ENCODE data around the gene TAF15.

Gene TAF15

DNA sequence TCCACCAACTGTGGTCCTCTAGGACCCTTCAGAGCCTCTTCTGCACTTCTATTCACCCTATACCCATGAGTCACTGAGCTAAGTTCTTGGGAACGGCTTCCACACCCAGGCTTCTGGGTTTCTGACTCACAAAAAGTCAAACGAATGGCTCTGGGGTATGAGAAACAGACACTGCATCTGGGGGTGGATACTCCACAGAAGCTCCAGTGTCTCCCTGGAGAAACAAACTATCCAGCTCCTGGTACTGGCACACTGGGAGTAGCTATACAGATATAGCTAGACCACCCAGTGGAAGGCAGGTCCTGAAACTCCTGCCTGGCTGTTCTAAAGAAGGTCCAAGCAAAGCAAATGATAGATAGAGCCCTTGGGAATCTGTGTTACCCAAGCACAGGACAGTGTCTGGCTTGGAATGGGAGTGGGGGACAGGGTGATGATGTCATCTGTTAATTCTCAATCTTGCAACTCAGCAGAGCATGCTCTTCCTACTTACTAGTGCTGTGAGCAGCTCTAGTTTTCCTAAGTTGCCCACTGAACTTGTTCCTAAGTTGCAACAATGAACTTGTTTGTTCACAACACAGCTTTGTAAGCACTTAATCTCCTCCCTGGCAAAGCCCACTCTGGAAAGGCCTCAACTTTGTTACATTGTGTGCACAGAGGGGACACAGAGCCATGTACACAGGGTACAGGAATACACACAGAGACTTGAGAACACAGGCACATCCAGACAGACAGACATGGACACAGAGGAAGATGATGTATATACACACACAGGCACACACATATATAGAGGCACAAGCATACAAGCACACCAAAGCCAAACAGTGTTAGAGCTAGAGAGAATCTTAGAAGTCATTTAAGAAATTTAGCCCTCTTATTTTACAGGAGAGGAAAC lies 20.6 kb upstream of the TAF15 start:
- peak; percentile 89 for DNase-seq

DNA sequence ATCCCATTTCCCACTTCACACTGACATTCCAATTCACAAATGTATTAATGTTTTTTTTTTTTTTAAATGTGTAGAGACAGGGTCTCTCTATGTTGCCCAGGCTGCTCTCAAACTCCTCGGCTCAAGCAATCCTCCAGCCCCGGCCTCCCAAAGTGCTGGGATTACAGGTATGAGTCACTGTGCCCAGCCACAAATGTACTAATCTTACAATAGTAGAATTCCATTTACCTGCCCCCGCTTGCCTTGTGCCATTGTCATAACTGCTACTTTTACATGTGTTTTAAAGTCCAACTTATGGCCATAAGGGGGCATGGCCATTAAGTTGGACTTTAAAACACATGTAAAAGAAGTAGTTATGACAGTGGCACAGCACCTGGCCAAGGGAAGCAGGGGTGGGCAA lies 18.4 kb upstream of the TAF15 start:
- no peak for DNase-seq

DNA sequence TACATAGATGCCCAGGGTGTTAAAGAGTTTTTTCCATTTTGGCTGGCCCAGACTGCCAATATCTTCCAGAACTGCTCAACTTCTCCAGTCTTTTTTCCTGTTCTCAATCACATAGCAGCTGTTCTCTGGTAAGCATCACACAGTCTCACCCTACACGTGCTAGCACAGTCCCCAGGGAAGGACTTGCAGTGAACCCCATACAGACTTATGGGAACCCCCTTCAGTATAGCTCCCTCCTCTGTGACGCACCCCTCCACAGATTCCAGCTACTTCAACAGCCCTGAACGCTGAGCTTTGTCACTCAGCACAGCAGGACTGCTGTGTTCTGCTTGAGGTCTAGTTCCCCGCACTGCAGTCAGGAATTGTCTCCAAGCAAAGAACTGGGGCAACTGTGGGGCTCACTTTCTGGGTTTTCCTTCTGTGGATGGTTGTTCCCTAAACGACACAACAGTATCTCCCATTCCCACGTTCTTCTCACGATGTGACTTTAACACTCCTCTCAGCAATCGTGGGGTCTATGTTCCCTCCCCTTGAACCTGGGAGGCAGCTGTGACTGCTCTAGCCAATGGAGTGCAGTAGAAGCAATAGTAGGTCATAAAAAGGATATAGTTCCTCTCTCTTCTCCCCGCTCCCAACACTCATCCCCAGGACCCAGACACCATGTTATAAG lies 17.5 kb upstream of the TAF15 start:
- DNase-seq, result no peak

DNA sequence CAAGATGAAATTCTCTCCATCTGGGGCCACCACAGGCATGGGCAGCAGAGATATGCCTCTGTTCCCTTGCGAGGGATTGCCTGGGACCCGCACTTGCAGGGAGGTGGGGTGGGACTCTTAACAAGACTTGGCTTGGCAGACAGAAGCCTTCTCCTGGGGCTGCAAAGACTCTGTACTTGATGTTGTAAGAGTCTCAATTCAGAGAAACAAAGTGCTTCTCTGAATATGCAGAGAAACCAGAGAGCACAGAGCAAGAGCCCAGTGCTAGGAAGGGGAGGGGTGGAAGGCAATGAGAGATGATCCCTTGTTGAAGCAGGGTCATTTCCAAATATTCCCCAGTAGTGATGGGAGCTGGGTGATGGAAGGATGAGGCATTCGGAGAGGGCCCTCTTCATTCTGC lies 16.0 kb upstream of the TAF15 start:
- no peak for DNase-seq

DNA sequence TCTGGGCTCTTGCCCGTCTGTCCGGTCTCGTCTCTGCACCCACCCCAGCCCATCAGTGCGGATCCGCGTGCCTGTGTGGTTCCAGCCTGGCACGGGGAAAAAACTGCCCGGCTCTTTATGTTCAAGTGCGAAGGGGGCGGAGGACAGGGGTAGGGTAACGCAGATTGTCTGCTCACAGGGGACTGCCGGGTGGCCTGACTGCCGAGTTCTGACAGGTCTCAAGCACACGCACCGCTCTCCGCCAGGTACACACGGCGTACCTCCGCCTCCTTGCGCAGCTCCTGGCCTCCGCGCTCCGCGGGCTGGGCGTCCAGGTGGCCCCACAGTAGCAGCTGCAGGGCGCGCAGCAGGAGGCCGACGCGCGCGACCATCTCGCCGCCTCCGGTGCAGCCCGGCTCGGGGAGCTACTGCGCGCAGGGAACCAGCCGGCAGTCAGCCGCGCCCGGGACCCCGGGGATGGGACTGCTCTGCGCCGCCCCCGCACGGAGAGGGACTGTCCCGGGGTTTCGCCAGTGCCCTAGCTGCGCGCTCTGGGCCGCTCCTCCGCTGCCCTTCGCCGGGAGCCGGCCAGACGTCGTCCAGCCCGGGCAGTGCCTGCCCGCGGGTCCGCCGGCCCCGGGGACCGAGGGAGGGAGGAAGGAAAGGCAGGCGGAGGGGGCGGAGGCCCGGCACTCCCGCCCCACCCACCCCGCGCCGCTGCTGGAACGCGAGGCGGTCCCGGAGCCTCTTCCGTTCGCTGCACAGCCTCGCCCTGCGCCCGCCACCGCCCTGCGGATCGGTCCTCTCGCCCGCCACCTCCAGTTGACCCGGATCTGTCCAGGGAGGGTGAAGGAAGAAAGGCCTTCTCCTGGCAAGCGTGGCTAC lies 14.0 kb upstream of the TAF15 start, which contains the start of gene MMP28:
MMP28 (minus strand) TSS at position 635 of the 864 bp plus-strand sequence; CDS start at position 371, 264 bp downstream.
- DNase-seq, result no peak

DNA sequence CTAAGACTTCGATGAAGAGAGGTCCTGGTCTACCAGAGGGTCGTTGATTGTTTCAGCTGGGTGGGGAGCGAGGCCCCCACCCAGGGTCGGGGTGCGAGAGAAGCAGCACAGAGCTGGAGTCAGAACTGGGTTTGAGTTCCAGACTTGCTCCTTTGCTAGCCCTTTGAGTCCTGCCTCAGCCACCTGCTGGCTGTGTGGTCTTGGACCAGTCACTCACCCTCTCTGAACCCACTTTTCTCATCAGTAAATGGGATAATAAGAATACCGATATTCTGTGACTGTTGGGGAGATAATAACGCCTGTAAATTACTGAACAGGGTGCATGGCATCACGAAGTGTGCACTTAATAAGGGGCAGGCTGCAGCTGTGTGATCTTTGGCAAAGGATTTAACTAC lies 13.4 kb upstream of the TAF15 start:
- no peak for DNase-seq

DNA sequence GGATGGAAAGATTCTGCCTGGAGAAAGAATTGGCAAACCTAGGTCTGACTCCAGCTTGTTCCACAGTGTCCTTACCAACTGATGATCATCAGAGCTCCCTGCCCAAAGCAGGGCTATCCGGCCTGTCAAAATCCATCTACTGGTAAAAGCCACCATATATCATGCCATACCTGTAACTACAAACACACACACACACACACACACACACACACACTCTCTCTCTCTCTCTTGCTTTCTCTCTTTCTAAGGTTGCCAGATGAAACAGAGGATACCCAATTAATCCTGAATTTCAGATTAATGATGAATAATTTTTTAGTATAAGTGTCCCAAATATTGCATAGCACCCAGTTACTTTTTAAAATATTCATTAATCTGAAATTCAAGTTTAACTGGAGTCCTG lies 12.3 kb upstream of the TAF15 start:
- DNase-seq, result no peak

DNA sequence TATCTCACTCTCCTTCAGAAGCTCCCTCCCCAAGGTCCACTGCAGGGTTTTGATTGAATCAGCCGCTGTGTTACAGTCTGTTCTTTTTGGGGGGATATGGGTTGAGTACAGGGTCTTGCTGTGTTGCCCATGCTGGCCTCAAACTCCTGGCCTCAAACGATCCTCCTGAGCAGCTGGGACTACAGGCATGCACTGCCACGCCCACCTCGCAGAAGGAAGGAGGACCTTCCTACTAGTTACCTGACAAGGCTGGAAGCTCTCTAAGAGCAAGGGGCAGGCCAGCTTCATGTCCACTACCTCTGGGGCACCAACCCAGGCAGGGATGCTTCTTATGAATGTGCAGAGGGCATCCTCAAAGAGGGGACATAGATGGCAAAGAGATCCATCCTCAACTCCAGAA lies 11.9 kb upstream of the TAF15 start:
- DNase-seq, result no peak

DNA sequence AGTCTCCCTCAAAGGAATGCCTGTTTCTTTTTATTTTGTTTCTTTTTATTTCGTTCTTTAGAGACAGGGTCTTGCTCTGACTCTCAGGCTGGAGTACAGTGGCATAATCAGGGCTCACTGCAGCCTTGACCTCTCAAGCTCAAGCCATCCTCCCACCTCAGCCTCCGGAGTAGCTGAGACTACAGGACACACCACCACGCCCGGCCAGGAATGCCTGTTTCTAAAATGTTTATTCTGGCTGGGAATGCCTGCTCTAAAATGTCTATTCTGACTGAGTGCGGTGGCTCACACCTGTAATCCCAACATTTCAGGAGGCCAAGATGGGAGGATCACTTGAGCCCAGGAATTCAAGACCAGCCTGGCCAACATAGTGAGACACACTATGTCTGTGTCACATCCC lies 11.4 kb upstream of the TAF15 start:
- no peak for DNase-seq

DNA sequence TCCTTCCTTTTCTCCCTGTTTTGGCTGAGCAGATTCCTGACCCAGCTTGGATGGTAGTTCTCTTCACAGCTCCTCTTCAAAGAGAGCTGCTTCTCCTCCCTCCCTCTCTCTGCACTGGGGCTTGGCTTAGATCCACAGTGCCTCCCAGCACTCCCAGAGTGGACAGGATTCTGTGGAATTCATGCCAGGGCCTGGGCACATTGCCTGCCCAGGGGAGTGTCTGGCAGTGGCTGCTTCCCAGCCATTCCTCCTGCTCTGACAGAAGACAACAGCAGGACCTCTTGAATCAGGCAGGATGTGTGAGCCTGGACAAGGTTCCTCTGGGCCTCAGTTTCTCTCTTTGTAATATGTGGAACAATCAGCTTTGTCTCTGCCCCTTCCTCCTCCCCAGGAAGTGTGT lies 9.3 kb upstream of the TAF15 start:
- DNase-seq, result peak; percentile 25

DNA sequence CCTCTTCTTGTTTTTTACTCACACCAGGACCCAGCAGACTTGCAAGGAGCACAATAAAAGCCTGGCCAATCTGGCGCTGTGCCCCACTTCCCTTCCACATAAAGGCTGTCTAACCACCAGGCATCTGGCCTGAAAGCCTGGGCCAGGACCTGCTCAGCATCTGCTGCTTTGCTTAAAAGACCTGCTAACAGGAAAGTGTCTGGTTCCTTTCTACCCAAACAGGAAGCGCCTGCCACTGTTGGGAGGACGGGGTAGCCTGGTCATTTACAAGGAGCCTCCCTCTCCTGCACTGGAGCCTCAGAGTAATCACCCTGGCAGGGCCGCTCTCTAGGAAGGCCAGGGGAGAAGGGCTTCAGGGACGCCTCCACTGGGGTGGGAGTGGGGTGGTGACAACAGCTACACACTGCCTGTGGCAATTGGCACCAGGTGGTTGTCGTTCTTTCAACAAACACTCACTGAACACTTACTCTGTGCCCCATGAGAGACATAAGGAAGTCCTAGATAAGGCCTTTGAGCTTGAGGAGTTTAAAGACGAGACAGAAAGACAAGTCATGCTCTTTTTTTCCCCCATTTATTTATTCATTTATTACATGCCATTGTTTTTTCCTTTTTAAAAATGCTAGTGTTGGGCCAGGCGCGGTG lies 7.6 kb upstream of the TAF15 start:
- no peak for DNase-seq

DNA sequence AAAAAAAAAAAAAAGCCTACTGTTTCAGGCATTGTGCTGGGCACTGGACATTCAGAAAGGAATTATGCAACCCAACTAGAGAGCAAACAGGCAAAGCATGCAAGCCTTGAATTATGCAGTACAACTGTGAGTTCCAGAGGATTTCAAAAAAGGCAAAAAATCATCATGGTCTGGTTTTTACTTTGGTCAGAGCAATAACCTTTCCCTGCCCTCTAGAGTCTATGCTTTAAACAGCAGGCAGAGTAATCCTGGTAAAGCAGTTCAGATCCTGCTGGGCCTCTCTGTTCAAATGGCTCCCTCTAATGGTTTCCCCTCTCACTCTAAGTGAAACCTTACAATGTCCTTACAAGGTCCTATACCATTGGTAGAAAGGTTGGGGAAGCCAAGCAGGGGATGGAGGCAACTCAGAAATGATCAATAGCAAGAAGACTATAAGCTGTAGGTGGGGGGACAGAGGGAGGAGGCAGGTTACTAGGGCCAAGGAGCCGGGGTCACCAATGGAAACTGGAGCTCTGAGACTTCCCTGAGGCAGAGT lies 4.6 kb upstream of the TAF15 start:
- peak; percentile 74 for DNase-seq

DNA sequence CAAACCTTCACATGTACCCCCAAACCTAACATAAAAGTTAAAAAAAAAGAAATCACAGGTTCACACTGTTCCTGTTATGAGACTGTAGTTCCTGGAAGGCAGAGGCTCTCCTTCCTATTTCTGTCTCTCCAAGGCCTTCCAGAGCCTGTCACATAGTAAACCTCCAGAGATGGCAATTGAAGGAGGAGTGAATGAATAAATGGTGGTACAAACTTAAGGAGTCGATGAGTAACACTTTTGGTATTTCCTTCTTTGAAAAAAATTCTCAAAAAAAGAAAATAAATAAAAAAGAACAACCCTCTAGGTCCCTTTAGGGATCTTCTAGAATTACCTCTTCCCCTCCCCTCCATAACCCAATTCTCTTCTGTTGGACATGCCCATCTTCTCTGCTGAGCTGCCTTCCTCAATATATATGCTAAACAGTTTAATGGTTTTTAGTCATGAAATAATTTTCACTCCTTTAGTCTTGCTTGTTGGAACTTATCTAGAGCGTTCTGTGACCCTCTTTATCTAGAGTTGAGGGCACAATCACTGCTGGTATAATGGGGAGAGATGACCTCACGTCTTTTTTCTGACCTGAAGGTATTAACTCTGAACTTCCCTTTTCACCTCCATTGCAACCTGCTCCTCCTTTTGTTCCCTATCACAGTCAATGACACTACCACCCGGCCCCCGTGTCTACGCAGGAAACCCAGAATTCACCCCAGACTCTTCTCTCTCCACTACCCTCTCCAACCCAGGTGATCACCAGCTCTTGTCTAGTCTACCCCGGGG lies 1.7 kb upstream of the TAF15 start:
- DNase-seq, result peak; percentile 46

DNA sequence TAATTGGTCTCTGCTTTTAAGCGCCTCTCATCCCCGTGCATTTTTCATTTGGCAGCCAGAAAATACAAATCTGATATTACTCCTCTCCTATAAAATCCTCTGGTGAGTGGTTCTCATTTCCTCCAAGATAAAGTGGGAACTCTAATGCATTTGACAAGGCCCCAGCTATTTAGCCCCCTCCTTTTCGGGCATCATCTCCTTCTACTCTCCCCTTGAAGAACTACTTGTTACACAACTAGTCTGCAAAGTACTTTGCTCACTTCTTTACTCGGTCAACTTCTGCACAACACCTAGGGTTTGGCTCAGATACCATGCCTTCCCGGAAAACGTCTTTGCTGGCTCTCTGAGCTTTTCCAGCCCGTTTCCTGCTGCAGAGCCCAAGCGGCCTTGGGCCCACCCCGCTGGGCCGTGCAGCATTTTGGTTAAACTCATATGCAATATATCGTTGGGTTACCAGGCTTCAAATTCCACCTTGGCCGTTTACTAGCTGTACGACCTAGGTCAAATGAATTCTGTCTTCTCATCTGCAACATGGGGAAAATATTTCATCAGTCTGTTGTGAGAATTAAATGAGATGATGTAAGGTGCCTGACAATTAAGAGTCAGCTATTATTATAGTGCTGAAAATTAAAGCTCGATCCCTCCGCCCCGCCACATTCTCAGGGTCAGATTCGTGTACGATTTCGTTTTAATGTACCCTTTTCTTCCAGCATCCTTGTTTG lies 883 bp upstream of the TAF15 start:
- no peak for DNase-seq

DNA sequence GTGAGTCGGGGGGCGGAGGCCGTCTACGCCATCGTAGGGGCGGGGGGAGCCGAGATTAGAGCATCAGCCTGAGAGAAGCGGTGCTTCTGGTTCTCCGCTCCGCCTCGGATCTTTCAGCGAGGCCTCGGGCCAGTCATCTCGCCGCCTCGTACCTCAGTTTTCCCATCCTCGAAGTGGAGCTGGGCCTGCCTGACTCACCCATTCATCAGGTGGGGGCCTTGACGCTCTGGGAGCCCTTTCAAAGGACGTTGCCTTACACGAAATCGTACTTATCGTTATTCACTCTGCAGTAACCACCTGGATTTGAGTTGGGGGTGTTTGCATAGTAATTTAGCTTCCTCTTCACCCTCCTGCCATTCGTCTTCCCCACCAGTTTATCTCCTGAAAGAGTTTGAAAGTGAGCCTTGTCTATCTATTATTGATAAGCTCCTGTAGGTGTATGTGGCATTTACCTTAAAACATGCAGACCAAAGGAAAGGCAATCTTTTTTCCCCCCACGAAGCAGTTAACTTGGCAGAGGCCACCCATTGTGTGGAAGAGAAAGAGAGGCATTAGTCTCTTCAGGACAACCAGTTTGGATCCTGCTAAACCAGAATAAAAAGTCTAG lies 674 bp downstream of the TAF15 start:
- DNase-seq, result no peak

DNA sequence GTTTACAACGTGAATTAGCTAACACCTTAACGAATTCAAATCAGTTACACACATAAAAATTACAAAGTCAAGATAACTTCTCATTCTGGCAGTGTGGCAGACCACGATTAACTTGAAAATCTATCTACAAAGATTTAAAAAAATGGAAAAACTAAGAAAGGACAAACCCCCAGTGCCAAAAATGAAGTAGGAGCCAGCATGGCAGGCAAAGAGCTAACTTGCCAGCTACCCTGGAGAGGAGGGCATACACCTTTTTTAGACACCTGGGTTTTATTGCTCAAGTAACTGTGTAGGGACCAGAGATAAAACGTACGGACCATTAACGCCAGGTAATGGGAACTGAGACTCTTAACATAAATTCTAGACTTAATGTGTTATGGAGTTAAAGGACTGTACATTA lies 2.5 kb downstream of the TAF15 start:
- no peak for DNase-seq

DNA sequence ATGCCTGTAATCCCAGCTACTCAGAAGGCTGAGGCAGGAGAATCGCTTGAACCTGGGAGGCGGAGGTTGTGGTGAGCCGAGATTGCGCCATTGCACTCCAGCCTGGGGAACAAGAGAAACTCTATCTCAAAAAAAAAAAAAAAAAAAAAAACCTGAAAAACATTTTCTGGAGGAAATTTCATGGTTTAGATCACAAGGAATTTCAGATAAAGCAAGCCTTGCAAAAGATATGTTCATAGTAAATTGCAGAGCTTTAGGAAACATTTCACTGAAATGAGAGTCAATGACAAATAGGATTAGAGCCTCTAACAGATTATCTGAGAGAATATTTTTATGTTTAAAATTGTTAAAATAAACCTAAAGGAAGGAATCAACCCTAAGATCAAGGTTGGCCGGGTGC lies 3.2 kb downstream of the TAF15 start:
- DNase-seq, result no peak

DNA sequence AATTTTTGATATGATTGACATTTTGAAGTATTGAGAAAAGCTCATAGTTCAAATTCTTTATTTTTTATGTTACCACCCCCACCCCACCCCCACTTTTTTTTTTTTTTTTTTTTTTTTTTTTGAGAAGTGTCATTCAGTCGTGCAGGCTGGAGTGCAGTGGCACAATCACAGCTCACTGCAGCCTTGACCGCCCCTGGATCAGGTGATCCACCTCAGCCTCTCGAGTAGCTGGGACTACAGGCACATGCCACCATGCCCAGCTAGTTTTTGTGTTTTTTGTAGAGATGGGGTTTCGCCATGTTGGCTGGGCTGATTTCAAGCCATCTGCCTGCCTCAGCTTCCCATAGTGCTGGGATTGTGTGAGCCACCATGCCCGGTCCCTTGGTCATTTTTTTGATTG lies 7.4 kb downstream of the TAF15 start:
- DNase-seq, result no peak

DNA sequence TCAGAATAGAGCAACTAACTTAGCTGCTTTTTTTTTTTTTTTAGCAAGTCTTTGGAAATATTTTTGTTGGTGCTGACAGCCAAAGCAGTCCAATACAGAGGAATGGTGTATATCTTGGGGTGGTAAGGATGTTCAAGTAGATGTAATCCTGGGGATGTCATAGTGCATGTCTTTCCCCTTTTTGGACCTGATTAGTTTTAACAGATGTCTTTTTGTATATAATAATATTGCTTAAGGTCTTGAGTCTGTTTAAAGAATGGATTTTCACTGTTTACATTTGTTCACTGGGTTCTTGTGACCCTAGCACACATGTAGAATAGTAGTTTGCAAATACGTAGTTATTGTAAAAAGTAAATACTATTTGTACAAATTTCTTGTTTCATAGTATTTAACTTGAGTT lies 7.9 kb downstream of the TAF15 start:
- no peak for DNase-seq

DNA sequence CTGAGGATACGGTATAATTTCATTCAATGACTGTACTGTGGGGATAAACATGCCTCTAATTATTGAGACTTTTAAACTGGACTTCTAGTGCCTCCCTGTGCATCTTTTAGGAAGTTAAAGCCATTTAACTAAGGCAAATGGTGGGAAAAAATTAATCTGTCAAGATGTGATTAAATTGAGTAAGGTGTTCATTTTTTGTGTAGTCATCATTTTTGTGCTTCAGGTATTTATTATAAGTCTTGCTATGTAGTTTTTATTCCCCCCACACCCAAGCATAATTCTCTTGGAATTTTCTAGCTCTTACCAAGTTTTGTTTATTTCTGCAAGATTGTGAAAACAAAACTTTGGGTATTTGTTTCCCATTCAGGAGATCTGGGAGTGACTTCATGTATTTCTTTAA lies 10.2 kb downstream of the TAF15 start:
- DNase-seq, result no peak

DNA sequence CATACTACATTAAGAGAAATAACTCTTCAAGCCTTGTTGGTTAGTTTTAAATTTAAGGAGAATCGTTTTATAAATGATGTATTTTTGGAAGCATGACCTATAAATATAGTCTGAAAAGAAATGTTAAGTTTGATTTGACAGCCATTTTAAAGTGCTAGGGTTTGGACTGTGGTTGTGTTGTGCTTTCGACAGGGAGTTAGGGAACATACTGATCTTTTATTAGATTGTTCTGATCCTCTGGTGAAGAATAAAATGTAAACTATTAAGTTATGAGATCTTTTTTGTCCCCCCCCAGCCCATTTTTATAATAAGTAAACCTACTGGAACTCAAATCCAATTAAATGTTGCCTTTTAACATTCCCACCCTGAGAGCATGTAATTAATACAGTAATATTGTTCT lies 12.0 kb downstream of the TAF15 start:
- no peak for DNase-seq
